NCI-H2081 treated with DMSO at 0.1 percent for 48 hours (cell line): ENCODE measurements around the gene GNB1.
"Not testable (repeated sequence)": the region's sequence is repeated elsewhere in the genome, so short reads cannot be mapped to it uniquely, and the experiment has no call there.

Experiments used
- DNase-seq: peaks from one replicate; lab custom pipeline; 2025; lab: John Stamatoyannopoulos, UW

The GNB1 gene

GRCh38 chr1:1858382-1859086 is 32.4 kb downstream of the GNB1 start:
- DNase-seq, result peak; percentile 61

- no peak for DNase-seq
Observed at GRCh38 chr1:1857096-1857703, 33.7 kb downstream of the GNB1 start.

GRCh38 chr1:1856161-1856560 is 34.7 kb downstream of the GNB1 start:
- not testable (repeated sequence) for DNase-seq

GRCh38 chr1:1853593-1854257 is 37.2 kb downstream of the GNB1 start:
- DNase-seq, result no peak

- no peak for DNase-seq
Observed at GRCh38 chr1:1852619-1853414, 38.1 kb downstream of the GNB1 start.

GRCh38 chr1:1847890-1848289 is 43.0 kb downstream of the GNB1 start:
- no peak for DNase-seq

GRCh38 chr1:1847061-1847850 is 43.6 kb downstream of the GNB1 start:
- DNase-seq, result no peak

- no peak for DNase-seq
Observed at GRCh38 chr1:1846386-1846918, 44.4 kb downstream of the GNB1 start.

GRCh38 chr1:1842360-1843146 is 48.3 kb downstream of the GNB1 start:
- DNase-seq, result no peak

- no peak for DNase-seq
Observed at GRCh38 chr1:1841575-1841995, 49.3 kb downstream of the GNB1 start.

GRCh38 chr1:1839311-1839965 is 51.4 kb downstream of the GNB1 start:
- DNase-seq, result no peak

- DNase-seq, result no peak
Observed at GRCh38 chr1:1836119-1836518, 54.8 kb downstream of the GNB1 start.

GRCh38 chr1:1835546-1835945 is 55.3 kb downstream of the GNB1 start:
- DNase-seq, result no peak

- DNase-seq, result no peak
Observed at GRCh38 chr1:1833916-1834325, 57.0 kb downstream of the GNB1 start.

- DNase-seq, result no peak
Observed at GRCh38 chr1:1833456-1833855, 57.4 kb downstream of the GNB1 start.

- DNase-seq, result no peak
Observed at GRCh38 chr1:1832820-1833219, 58.1 kb downstream of the GNB1 start.

- DNase-seq, result no peak
Observed at GRCh38 chr1:1832166-1832565, 58.7 kb downstream of the GNB1 start.

- no peak for DNase-seq
Observed at GRCh38 chr1:1827089-1827848, 63.6 kb downstream of the GNB1 start.

GRCh38 chr1:1826356-1827088 is 64.4 kb downstream of the GNB1 start:
- no peak for DNase-seq
